GM12872 (cell line): Measurements from ENCODE around the gene IGLL5.

Source experiments
- CTCF ChIP-seq: IDR thresholded peaks from 3 replicates; pipeline ENCODE4 v1.5.1; 2011; ENCODE audit warnings: low read depth, mild to moderate bottlenecking, low read length, moderate library complexity; ENCODE audit not compliant: insufficient read depth

Gene IGLL5

GRCh38 chr22:22907551-22908494 is 20.2 kb downstream of the IGLL5 start:
- TF ChIP-seq CTCF = no peak

- TF ChIP-seq CTCF = no peak
Measured at GRCh38 chr22:22908495-22908861, 20.9 kb downstream of the IGLL5 start.

GRCh38 chr22:22908941-22909604 is 21.5 kb downstream of the IGLL5 start:
- TF ChIP-seq CTCF = no peak

GRCh38 chr22:22909605-22910271 is 22.1 kb downstream of the IGLL5 start:
- TF ChIP-seq CTCF = no peak

- no peak for TF ChIP-seq CTCF
Measured at GRCh38 chr22:22910272-22911240, 22.9 kb downstream of the IGLL5 start.

GRCh38 chr22:22911327-22912134 is 23.9 kb downstream of the IGLL5 start:
- no peak for TF ChIP-seq CTCF
